NCI-H69 (cell line): Measurements from ENCODE around the gene CDKL1.
"Not testable (repeated sequence)": the region's sequence is repeated elsewhere in the genome, so short reads cannot be mapped to it uniquely, and the experiment has no call there.

Experiments used
- DNase-seq: peaks from one replicate; lab custom pipeline; 2025; lab: John Stamatoyannopoulos, UW

The CDKL1 gene

GRCh38 chr14:50387548-50387947 lies 9.1 kb downstream of the CDKL1 start:
- DNase-seq: no peak

DNA sequence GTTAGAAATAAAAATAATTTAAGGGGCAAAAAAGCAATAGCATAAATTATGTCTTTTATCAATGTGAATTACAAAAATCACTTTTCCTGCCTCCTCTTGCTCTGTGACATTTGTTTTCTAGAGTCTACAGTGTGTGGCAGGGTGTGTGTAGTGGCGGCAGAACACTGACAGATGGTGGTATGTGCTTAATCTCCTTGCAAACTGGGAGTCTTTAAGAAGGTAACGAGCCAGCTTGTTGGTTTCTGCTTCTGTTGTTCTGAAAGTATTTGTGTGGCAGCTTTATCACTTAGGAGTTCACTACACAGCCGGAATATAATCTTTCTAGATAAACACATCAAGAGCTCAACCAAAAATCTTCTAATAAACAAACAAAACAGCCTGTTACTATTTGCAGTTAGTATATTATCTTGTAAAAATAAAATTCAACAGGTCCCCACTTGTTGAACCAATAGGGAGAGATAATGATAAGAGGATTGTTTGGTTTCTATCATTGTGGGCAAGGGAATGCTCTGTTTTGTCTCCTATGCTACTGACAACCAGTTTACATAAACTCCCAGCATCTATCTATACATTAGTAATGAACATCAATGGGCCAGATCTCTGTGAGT lies 13.0 kb downstream of the CDKL1 start:
- DNase-seq: peak; percentile 67

- DNase-seq: no peak
Observed at GRCh38 chr14:50381823-50382287, 14.8 kb downstream of the CDKL1 start.

GRCh38 chr14:50381008-50381407 lies 15.7 kb downstream of the CDKL1 start:
- no peak for DNase-seq

DNA sequence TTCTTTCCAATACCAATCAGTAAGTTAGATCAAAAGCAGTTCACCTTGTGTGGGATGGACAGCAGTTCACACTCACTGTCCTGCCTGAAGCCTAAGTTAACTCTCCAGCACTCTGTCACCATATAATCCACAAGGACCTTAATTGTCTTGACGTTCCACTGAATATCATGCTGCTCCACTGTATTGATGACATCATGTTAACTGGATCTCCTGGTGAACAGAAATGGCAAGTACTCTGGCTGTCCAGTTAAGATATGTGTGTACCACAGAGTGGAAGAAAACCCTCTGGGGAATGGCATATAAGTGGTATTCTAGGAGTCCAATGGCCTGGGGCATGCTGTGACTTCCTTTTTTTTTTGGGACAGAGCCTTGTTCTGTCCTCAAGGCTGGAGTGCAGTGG lies 16.2 kb downstream of the CDKL1 start:
- peak; percentile 19 for DNase-seq

DNA sequence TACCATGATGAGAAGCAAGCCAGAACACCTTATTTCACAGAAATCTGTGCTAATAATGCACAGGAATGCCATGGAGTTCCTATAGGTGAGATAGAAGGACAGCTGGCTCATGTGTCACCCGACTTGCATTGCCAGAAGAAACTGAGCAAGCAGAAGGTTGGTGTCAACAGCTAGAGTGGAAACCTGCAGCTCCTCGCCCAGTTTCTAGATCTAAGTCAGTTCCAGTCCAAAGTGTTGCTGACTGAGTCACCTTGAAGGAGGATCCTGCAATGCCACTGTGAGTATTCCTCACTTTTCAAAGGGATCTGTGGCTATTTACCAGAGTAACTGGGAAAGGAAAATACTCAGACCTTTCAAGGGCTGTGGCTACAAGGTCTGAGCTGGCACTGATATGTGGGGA lies 17.1 kb downstream of the CDKL1 start:
- DNase-seq: no peak

DNA sequence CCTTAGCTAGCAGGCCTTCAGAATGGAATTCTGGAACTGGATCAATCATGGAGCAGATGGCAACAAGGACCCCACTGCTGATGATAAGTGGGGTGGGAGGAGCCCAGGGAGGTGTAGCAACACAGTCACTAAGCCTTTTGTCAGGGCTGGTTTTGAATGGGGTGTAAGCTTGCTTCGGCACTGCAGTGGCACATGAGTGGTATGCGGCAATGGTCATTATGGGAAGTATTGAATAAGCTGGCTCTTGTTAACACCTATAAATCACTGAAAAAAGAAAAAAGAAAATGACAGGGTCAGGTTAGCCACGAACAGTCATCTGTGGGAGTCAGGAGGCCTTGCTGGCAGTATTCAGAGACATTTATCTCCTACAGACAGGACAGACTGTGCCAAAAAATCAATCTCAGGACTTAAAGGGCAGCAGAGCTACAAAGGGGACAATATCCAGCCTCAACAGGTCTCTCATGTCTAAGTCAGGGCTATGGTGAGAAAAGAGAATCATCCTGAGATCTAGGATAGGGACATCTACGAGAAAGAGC lies 19.1 kb downstream of the CDKL1 start:
- no peak for DNase-seq

GRCh38 chr14:50375760-50376159 lies 20.9 kb downstream of the CDKL1 start:
- DNase-seq: no peak

DNA sequence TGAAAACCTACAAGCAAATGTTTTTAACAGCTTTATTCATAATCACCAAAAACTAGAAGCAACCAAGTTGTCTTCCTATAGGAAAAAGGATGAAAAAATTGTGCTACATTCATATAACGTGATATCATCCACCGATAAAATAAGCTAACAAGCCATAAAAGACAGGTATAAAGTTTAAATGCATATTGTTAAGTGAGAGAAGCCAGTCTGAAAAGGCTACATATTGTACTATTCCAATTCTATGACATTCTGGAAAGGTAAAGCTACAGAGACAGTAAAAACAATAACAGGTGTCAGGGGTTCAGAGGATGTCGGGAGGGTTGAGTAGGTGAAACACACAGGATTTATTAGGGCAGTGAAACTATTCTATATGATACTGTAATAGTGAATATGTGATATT lies 22.7 kb downstream of the CDKL1 start:
- no peak for DNase-seq

- DNase-seq: peak; percentile 54
Observed at GRCh38 chr14:50371546-50371945, 25.1 kb downstream of the CDKL1 start.

DNA sequence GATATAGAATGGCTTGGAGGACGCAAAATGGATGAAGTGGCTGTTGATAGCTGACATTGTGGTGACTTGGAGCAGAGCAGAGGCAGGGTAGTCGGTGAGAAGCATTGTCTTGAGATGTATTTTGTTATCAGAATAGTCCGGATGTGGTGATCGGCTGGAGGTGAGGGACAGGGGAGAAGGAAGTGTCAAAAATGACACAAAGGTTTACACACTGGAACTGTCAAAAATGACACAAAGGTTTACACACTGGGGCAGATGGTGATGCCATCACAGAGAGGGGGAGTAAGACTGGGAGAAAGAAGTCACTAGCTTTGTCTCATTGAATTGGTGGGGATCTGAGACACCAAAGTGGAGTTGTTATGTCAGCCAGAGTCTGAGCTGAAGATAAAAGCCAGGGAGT lies 30.1 kb downstream of the CDKL1 start:
- no peak for DNase-seq

GRCh38 chr14:50366115-50366514 lies 30.6 kb downstream of the CDKL1 start:
- no peak for DNase-seq

- not testable (repeated sequence) for DNase-seq
Observed at GRCh38 chr14:50365572-50365971, 31.1 kb downstream of the CDKL1 start.

DNA sequence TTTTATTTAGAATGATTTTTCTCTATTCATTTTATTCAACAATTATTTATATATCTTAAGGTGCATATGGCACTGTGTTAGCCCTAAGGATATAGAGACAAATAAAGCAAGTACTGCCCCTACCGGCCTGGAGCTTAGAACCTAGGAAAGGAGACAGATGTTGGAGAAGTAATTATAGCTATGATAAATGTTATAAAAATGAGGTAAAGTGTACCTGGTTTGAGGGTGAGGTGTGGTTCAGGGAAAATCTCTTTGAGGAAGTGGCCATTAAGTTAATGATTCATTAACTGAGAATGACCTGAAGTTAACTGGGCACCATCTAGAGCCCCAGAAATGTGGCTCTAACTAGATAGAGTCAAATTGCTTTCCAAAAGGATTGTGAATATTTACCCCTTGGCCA lies 31.9 kb downstream of the CDKL1 start:
- DNase-seq: peak; percentile 84

GRCh38 chr14:50363714-50364111 lies 33.0 kb downstream of the CDKL1 start:
- DNase-seq: peak; percentile 38

- no peak for DNase-seq
Observed at GRCh38 chr14:50362764-50363713, 33.6 kb downstream of the CDKL1 start.

- DNase-seq: peak; percentile 24
Observed at GRCh38 chr14:50361473-50362403, 34.9 kb downstream of the CDKL1 start.

DNA sequence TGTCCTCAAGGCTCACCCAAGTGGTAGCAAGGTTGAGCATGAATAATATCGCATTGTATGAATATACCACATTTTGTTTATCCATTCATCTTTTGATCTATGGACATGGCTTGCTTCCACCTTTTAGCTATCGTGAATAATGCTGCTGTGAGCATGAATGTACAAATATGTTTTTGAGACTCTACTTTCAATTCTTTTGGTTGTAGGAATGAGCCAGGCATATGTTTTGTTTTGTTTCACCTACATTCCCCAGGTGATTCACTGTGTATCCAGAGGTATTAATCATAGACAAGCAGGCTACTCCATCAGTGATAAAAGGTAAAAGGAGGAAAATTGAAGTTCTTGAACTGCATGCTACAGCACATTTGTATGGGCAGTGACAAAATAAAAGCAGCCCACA lies 35.8 kb downstream of the CDKL1 start:
- no peak for DNase-seq

DNA sequence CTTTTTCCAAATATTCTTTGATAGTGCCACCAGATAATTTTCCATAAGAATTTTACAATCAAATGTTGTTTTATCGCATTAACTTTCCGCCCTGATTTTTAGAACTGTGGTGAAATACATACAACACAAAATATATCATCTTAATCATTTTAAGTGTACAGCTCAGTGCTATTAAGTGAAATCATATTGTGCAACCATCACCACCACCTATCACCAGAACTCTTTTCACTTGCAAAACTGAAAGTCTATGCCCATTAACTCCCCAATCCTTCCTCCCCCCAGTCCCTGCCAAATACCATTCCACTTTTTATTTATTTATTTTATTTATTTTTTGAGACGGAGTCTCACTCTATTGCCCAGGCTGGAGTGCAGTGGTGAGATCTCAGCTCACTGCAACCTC lies 36.6 kb downstream of the CDKL1 start:
- DNase-seq: no peak

- no peak for DNase-seq
Observed at GRCh38 chr14:50359631-50360030, 37.0 kb downstream of the CDKL1 start.

- no peak for DNase-seq
Observed at GRCh38 chr14:50357753-50358395, 38.8 kb downstream of the CDKL1 start.
